ENCODE measurements around the gene MGAT5. TPM values are rescaled to one million over a fixed set of nuclear protein-coding genes. Genes with fewer than 3 reads are reported as not detected.
A peak's percentile ranks its signal among the peaks of the same experiment; 100 is the strongest.

MGAT5 gene
- total RNA-seq, 2 experiments from 2014 or later, result 36.9 to 42.2 TPM

- no peak for TF ChIP-seq CTCF (IDR thresholded peaks at IDR 0.05)
- Mint-ChIP-seq H3K36me3 (ENCODE audit: low read depth) (peaks cover 26% of the 10 kb centered on the region), H3K9me3 (peaks cover 6% of the 10 kb centered on the region), H3K4me1 (ENCODE audit: low read depth) (peaks cover 63% of the 10 kb centered on the region), H3K27me3 (no peaks in the 10 kb centered on the region), H3K4me3 (peak overlapping the region; percentile 57), H3K27ac (peak overlapping the region; percentile 75)
- CTCF ChIA-PET, result no interaction called here
- intact Hi-C loops (cut with micrococcal nuclease), result no loop called here
- ATAC-seq, result peak; percentile 79
- POLR2A ChIA-PET, result interaction anchor here (0.7 kb wide), 1 partner anchor 77 kb away, joined by 3 read pairs; no protein-coding TSS in a partner anchor
- DNase-seq, result peak; percentile 45
Measured at GRCh38 chr2:134312482-134312881, 58.6 kb downstream of the MGAT5 start.

GRCh38 chr2:134314202-134314601, 60.3 kb downstream of the MGAT5 start:
- H3K36me3 Mint-ChIP-seq (ENCODE audit: low read depth), result peaks cover 31% of the 10 kb centered on the region
- H3K27ac Mint-ChIP-seq, result no peak overlapping the region
- ATAC-seq (no peak), DNase-seq (no peak)
- no peak overlapping the region for H3K4me3 Mint-ChIP-seq
- H3K4me1 Mint-ChIP-seq (ENCODE audit: low read depth), result peaks cover 49% of the 10 kb centered on the region
- ChIA-PET POLR2A (interaction anchor here (1.4 kb wide), 1 partner anchor 13 kb away, joined by 4 read pairs; no protein-coding TSS in a partner anchor), CTCF (interaction anchor here (1.0 kb wide), 1 partner anchor 69 kb away, joined by 4 read pairs; no protein-coding TSS in a partner anchor)
- H3K27me3 Mint-ChIP-seq, result no peaks in the 10 kb centered on the region
- TF ChIP-seq CTCF (IDR thresholded peaks at IDR 0.05), result no peak
- peaks cover 2% of the 10 kb centered on the region for H3K9me3 Mint-ChIP-seq
- intact Hi-C loops (cut with micrococcal nuclease), result no loop called here

- ChIA-PET CTCF (interaction anchor here (0.8 kb wide), 1 partner anchor 8 kb away, joined by 3 read pairs; no protein-coding TSS in a partner anchor), POLR2A (no interaction called here)
- Mint-ChIP-seq H3K27ac (no peak overlapping the region), H3K4me1 (ENCODE audit: low read depth) (peaks cover 50% of the 10 kb centered on the region), H3K4me3 (no peak overlapping the region), H3K27me3 (no peaks in the 10 kb centered on the region), H3K36me3 (ENCODE audit: low read depth) (peaks cover 31% of the 10 kb centered on the region), H3K9me3 (no peaks in the 10 kb centered on the region)
- no peak for TF ChIP-seq CTCF (IDR thresholded peaks at IDR 0.05)
- DNase-seq (no peak), ATAC-seq (no peak)
- intact Hi-C loops (cut with micrococcal nuclease), result no loop called here
Measured at GRCh38 chr2:134314681-134315368, 61.0 kb downstream of the MGAT5 start.

GRCh38 chr2:134315471-134315870, 61.6 kb downstream of the MGAT5 start:
- Mint-ChIP-seq H3K4me1 (ENCODE audit: low read depth) (peaks cover 51% of the 10 kb centered on the region), H3K4me3 (no peak overlapping the region), H3K9me3 (no peaks in the 10 kb centered on the region), H3K36me3 (ENCODE audit: low read depth) (peaks cover 31% of the 10 kb centered on the region), H3K27me3 (no peaks in the 10 kb centered on the region), H3K27ac (no peak overlapping the region)
- TF ChIP-seq CTCF (IDR thresholded peaks at IDR 0.05), result no peak
- CTCF ChIA-PET, result interaction anchor here (0.8 to 1.6 kb wide), 3 partner anchors 9 to 188 kb away, joined by 3 to 4 read pairs (median 3); no protein-coding TSS in a partner anchor
- intact Hi-C loops (cut with micrococcal nuclease), result no loop called here
- ATAC-seq (no peak), DNase-seq (no peak)
- POLR2A ChIA-PET, result no interaction called here

- peak; percentile 15 for DNase-seq
- no peak overlapping the region for H3K4me3 Mint-ChIP-seq
Measured at GRCh38 chr2:134319596-134320254, 65.9 kb downstream of the MGAT5 start.

More at GRCh38 chr2:134319596-134320254, 65.9 kb downstream of the MGAT5 start:
- POLR2A ChIA-PET, result no interaction called here
- CTCF ChIA-PET, result interaction anchor here (1.2 to 1.4 kb wide), 2 partner anchors 8 to 28 kb away, joined by 3 to 4 read pairs; no protein-coding TSS in a partner anchor
- TF ChIP-seq CTCF (IDR thresholded peaks at IDR 0.05), result no peak
- Mint-ChIP-seq H3K36me3 (ENCODE audit: low read depth) (peaks cover 43% of the 10 kb centered on the region), H3K27me3 (no peaks in the 10 kb centered on the region), H3K9me3 (no peaks in the 10 kb centered on the region), H3K4me1 (ENCODE audit: low read depth) (peaks cover 57% of the 10 kb centered on the region), H3K27ac (peak overlapping the region; percentile 71)
- intact Hi-C loops (cut with micrococcal nuclease), result no loop called here
- ATAC-seq, result peak; percentile 64
